Left colon (tissue), 2 donors: ENCODE results near the gene GSG1L2. TPM values are rescaled to one million over a fixed set of nuclear protein-coding genes. Genes with fewer than 3 reads are reported as not detected.

Source experiments
- ATAC-seq: fragments of 200-7000 bp; cut with Tn5 transposase; one replicate; pipeline ENCODE4 v1.9.1; 2020; ENCODE audit warnings: mild to moderate bottlenecking, moderate library complexity
- DNase-seq, 2 donors: peaks; one replicate each; pipeline ENCODE4 v3.0.0-alpha.2; 2020
- intact Hi-C, 2 donors: fragments of 100-400 bp; cut with DNase I in 1 of 2; cut with micrococcal nuclease in 1 of 2; formaldehyde crosslinking; loops; one replicate each; pipeline versions ENCODE4 v1.11.2 to v1.14.0; 2022; cut with DNase I, micrococcal nuclease
- total RNA-seq, 2 donors: library from RNA; stranded (reverse); fragmentation: NEBNext Ultra II Directional; extraction: Animal tissue kit (Norgen Biotek cat#: 25700); gene quantifications; one replicate each; pipeline ENCODE4 v1.2.1, GENCODE V29; 2021
- donor health status: DM: no; HTN: no; CAD: no.
- donor health status: DM: yes; HTN: yes; CAD: no.

GSG1L2 gene
- total RNA-seq, 2 donors from 2014 or later, result not detected

- no peak for DNase-seq
- ATAC-seq, result no peak
- intact Hi-C loops, result no loop called here
Observed at GRCh38 chr17:9763643-9764042, 58.2 kb downstream of the GSG1L2 start.

- intact Hi-C loops, result no loop called here
- DNase-seq, result no peak
- ATAC-seq, result no peak
Observed at GRCh38 chr17:9760266-9760665, 61.6 kb downstream of the GSG1L2 start.

DNA sequence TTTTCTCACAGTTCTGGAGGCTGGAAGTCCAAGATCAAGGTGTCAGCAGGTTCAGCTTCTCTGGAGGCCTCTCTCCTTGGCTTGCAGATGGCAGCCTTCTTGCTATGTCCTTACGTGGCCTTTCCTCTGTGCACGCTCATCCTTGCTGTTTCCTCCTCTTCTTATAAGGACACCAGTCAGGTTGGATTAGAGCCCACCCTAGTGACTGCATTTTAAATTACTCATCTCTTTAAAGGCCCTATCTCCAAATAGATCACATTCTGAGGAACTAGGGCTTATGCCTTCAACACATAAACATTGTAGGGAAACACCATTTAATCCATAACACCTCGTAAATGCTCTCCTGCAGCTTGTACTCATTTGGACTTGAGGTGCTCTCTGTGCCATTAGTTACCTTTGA is 66.8 kb downstream of the GSG1L2 start:
- no peak for ATAC-seq
- DNase-seq, result no peak
- intact Hi-C loops, result no loop called here

Other genes starting within 250 kb of the GSG1L2 start
- 10 to 100 TPM; 43.1 to 45.3 TPM for gene STX8, start 246.3 kb downstream of the GSG1L2 start, total RNA-seq
- not detected for gene CFAP52, start 245.4 kb downstream of the GSG1L2 start, total RNA-seq
- 10 to 100 TPM; 14.4 to 17.9 TPM for gene USP43, start 176.6 kb downstream of the GSG1L2 start, total RNA-seq
- under 1 TPM; 0.31 to 0.36 TPM for gene DHRS7C, start 30.5 kb downstream of the GSG1L2 start, total RNA-seq
- gene GLP2R, start 3.8 kb upstream of the GSG1L2 start, total RNA-seq, result 10 to 100 TPM; 10.4 to 11.9 TPM
- under 1 TPM in 1 of 2 donors, not detected in 1; 0.28 TPM for gene RCVRN, start 83.2 kb upstream of the GSG1L2 start, total RNA-seq